NCI-H1436 treated with DMSO at 0.1 percent for 48 hours (cell line): ENCODE measurements around the gene ZDHHC24.
A peak's percentile ranks its signal among the peaks of the same experiment; 100 is the strongest.

ENCODE experiments used
- DNase-seq: peaks from one replicate; lab custom pipeline; 2025; lab: John Stamatoyannopoulos, UW

ZDHHC24 gene

DNA sequence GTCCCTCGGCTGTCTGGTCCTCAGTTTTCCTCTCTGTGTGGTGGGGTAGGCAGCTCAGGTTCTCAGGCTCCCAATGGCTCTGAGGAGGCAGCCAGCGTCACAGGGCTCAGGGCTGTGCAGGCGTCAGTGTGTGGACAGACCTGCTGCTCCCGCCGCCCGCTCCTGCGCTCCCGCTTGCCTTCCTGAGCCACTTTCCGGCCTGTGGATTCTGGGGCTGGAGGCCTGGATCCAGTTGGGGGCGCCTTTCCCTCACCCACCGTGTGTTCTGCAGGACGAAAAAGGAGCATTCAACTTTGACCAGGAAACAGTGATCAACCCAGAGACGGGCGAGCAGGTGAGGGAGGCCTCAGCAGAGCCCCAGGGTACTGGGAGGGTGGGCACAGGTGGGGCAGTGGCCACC lies 50.9 kb downstream of the ZDHHC24 start:
- DNase-seq: no peak

DNA sequence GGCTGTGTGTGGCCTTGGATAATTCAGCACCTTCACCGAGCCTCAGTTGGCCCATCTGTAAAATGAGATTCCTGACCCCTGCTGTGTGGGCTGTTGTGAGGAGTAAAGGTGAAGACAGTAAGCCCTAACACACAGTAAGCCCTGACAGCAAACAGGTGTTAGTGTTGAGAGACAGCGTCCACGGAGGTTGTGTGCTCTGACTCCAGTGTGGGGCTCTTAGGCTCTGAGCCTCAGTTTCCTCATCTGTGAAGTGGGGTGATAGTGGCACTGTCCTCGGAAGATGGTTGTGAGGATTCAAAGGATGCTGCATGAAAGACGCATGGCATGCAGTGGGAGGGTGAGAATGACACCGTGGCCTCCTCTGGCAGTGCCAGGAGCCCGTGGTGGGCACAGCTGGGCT lies 51.4 kb downstream of the ZDHHC24 start:
- DNase-seq: no peak

DNA sequence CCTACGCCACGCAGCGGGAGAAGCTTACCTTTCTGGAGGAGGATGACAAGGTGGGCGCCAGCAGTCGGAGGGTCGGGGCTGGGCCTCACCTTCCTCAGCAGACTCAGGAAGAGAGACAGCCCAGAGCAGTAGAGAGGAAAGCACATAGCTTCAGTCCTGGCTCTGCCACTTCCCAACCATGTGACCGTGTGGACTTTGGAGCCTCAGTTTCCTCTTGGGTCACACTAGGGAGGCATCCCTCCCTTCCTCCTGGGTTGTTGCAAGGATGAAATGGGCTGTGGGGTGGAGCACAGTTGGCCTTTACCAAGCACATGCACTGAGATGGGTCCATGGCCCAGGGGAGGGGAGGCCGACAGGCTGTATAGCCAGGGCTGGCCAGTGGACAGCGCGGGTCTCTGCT lies 52.7 kb downstream of the ZDHHC24 start:
- DNase-seq: no peak

DNA sequence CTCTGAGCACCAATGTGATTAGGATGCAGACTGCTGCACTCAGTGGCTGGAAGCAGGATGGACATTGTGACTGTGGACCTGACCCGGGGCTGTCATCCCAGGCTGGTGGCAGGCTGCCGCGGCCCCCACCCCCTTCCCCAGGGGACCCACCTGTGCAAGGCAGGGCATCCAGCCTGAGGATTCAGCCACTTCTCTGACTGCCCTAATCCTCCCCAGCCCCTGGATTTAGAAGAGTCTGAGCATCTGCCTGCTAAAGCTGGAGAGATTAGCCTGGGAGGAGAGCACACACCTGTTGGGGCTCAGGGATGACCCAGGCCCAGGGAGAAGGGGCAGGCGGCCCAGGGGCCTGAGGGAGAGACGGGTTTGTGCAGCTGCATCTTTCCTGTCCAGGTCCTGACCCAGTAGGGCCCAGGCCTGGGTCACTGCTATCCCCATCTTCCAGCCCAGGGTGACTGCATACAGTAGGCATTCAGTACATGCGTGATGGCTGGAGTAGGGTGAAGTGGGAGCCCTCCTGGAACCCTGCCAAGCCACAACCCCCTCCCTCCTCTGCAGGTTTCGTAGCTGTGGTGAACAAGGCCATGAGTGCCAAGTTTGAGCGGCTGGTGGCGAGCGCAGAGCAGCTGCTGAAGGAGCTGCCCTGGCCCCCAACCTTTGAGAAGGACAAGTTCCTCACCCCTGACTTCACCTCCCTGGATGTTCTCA lies 53.5 kb downstream of the ZDHHC24 start:
- DNase-seq: no peak

DNA sequence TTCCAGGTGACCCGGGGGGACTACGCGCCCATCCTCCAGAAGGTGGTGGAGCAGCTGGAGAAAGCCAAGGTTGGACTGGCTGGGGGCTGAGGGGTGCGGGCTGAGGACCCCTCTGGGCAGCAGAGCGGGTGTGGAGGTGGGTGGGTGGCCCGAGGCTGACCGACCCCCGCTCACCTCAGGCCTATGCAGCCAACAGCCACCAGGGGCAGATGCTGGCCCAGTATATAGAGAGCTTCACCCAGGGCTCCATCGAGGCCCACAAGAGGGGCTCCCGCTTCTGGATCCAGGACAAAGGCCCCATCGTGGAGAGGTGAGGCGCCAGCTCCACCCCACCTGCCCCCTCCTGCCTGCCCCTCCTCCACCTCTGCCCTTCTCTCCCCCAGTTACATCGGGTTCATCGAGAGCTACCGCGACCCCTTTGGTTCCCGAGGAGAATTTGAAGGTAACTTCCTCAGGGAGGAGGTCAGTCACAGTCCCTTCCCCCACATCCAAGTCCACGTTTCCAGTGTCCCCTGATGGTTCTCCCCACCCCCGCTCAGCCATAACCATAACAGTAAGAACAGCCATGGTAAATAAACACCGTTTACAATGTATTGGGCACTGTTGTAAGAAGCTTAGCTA lies 54.4 kb downstream of the ZDHHC24 start:
- DNase-seq: no peak

DNA sequence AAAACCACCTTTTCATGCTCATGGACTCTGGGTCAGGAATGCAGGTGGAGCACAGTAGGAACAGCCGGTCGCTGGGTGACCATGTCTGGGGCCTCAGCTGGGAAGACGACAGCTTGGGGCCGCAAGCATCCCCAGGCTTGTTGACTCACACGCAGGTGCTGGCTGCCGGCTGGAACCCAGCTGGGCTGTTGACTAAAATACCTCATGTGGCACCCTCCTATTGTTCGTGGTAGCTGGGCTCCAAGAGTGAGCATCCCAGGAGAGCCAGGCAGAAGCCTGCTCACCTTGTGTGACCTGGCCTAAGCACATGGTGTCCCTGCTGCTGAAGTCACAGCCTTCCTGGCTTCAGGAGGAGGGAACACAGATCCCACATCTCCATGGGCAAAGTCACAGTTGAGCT lies 56.2 kb downstream of the ZDHHC24 start:
- no peak for DNase-seq

DNA sequence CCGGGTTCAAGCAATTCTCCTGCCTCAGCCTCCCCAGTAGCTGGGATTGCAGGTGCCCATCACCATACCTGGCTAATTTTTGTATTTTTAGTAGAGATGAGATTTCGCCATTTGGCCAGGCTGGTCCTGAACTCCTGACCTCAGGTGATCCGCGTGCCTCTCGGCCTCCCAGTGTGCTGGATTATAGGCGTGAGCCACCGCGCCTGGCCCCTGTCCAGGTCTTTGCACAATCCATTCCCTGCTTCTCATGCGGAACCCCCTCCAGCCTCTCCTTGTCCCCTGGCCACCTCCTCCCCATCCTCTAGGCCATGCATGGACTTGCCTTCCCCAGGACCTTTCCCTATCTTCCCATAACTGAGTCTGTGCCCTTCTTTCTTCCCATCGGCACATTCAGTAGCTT lies 56.9 kb downstream of the ZDHHC24 start:
- DNase-seq: no peak

DNA sequence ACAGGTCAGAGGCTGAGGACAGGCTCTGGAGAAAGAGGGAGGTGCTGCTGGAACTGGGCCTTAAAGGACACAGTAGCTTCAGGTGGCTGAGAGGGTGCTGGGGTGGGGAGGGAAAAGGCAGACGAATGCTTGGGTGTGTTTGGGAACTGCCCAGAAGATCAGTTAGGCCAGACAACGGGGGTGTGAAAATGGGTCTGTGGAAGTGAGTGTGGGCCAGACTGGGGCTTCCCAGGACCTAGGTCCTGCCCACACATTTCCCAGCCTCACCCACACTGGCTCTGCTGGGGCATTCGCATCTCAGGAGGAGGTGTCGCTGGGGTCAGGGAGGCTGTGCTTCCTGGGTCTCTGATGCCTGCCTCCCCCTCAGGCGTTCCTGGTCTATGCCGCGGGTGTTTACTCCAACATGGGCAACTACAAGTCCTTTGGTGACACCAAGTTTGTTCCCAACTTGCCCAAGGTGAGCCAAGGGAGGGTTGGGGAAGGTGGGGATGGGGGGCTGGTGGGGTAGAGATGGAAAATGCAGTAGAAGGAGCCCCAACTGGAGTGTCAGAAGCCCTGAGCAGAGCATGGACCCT lies 61.0 kb downstream of the ZDHHC24 start:
- no peak for DNase-seq

DNA sequence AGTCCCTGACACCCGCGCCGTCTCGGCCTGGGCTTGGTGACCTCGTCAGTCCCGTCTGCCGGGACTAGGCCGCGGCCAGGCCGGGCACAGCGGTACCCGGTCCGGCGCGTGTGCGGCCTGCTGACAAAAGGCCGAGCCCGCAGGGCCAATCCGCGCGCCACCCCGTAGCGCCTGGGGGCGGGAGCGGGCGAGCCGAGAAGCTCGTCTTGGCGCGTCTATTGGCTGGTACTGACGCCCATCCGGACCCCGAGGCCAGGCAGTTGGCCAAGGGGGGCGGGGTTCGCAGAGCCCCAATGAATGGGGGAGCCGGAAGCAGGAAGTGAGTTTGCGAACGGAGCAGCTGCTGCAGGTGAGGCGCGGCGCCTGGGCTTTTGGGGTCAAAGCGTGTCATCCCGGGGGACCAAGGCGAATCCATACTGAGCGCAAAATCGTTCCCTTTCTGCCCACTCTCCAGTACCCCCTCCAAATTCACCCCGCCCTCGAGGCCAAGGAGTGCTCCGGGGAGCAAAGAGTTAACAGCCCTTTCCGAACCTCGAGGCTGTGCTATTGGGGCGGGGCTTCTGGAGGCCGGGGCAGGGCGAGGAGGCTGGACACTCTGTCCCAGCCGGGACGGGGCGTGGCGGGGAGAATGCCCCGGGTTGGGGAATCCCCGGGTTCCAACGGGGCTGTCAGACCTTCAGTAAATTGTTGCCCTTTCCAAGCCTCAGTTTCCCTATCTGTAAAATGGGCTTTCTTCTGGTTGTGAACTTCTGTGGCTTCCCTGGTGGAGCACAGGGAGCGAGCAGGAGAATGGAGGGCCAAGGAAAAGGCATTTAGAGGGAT lies 65.5 kb downstream of the ZDHHC24 start, which contains the start of gene DPP3:
Gene DPP3 (plus strand): TSS at position 318 of the 822 bp plus-strand sequence. CDS start 1,767 bp downstream, outside the sequence.
- DNase-seq: peak; percentile 77

DNA sequence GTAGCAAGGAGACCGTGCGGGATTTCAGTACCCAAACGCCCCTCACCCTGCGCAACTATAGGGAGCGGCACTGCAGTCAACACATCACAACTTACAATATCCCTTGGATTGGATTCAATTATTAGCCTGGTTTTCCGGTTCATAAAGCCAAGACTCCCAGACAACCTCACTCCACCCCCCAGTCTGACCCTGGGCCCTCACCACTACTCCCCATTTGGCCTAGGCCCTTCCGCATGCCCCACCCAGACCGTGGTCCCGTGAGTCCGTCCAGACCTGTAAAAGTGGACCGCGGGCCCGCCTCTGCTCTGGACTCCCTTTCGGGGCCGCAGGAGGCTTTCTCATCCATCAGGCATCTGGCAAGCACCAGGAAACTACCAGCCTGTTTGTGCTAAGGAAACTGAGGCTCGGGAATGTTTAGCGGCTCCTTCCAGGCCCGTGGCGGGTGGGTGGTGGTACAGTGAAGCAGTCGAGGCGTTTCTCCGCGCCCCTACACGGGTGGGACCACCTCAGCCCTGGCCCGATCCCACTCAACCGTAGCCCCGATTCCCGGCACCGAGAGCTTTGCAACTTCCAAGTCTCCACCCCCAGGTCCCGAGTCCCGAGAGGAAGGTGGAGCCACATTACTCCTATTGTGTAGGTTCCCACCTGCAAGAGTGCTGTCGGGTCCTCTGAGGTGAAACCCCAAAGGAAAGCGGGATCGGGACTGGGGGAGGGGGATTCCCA lies 66.3 kb downstream of the ZDHHC24 start:
- no peak for DNase-seq

DNA sequence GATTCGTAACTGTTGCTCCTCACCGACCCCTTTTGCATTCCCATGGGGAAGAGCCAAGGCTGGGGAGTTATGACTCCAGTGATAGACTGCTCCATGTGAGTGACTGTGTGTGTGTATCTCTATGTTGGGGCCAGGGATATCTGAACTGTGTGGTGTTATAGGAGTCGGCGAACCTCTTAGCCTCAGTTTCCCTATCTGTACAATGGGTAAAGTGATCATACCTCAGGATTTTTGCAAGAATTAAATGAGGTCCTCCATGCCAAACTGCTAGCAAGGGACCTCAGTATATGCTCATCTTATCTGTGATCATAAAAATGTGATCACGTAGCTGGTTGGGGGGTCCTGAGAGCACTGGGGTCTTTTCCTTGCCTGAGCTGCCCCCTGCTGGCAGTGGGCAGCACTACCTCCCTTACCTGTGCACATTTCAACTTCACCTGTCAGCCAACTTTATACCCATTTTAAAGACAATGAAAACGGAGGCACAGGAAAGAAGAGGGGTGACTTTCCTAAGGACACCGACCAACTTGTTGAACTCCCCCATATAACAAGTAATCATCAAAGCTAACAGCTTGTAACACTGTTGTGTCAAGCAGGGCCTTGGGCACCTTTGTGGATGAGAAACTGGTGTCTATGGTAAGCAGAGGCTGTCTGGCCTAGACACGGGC lies 67.0 kb downstream of the ZDHHC24 start:
- DNase-seq: no peak

DNA sequence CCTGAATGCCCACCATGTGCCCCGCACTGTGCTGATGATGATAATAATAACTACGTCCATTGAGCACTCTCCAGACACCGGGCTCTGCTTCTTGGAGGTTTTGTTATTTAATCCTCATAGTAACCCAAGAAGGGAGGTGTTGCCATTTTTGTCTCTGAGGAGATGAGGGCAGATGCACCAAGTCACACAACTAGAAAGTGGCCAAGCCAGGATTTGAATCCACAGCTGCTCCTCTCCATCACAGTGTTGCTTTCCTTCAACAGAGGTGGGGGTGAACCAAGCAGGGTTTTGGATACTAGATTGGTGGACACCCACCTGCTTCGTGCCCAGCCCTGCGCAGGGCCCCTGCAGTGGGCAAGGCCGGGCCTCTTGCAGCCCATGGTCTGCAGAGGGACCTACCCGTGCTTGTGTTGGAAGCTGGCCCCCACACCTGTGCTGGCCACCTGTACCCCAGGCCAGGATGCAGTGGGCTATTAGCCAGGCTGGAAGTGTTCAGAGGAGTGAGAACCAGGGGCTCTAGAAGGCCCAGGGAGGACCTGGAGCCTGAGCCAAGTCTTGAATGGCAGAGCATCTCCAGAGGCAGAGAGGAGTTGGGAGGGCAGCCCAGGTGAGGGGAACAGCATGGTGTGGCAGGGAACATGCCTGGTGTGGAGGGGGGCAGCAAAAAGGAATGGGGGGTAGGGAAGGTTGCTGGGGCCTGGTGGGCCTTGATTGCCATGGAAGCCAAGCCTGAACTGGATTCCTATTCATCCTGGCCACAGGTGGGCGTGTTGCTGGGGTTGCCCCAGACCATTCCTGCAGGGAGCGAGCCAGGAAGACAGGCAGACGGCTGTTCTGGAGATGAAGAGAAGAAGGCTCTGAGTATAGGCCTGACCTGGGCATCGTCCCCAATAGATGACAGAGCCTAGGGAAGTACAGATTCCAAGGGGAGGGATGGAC lies 68.3 kb downstream of the ZDHHC24 start:
- no peak for DNase-seq

DNA sequence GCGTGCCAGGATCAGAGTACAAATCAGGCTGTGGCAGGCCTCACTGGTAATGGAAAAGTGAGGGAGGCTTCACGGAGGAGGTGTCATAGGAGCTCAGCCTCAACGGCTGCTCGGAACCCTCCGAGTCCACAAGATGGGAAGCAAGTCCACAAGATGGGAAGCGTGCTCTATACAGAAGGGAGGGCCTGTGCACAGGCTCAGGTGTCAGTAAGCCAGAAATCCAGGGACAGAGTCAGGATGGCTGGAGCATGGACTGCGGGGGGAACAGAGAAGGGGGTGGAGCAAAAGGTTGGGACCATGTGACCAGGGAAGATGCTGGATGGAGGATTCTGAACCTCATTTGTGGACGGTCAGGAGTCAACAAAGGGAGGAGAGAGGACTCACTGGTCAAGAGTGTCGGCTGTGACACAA lies 69.0 kb downstream of the ZDHHC24 start:
- no peak for DNase-seq

DNA sequence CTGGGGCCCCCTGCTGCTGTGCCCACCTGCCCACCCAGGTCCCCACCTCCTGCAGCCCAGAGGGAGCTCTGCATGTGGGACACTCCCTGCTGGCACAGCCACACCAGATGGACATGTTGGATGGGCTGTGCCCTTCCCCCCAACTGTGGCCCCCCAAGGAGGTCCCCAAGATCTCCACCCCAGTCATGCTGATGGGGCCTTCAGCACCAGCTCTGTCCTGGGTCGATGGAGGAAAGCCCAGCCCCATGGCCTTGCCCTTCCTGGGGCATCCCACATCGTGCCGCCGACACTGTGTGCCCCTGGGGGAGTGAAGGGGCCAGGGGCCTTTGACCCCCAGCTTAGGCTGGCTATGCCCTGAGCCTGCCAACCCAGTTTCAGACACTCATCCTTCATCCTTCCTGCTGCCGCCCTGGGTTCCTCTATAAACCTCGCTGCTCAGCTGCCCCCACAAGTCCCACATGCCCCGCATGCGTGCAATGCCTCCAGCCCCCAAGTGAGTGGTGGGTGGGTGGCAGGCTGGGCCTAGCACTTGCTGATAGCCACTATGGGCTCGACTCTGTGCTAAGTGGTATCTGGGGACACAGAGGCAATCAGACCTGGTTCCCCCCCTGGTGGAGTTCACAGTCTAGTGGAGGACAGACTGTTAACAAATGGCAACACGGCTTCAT lies 69.5 kb downstream of the ZDHHC24 start:
- no peak for DNase-seq

DNA sequence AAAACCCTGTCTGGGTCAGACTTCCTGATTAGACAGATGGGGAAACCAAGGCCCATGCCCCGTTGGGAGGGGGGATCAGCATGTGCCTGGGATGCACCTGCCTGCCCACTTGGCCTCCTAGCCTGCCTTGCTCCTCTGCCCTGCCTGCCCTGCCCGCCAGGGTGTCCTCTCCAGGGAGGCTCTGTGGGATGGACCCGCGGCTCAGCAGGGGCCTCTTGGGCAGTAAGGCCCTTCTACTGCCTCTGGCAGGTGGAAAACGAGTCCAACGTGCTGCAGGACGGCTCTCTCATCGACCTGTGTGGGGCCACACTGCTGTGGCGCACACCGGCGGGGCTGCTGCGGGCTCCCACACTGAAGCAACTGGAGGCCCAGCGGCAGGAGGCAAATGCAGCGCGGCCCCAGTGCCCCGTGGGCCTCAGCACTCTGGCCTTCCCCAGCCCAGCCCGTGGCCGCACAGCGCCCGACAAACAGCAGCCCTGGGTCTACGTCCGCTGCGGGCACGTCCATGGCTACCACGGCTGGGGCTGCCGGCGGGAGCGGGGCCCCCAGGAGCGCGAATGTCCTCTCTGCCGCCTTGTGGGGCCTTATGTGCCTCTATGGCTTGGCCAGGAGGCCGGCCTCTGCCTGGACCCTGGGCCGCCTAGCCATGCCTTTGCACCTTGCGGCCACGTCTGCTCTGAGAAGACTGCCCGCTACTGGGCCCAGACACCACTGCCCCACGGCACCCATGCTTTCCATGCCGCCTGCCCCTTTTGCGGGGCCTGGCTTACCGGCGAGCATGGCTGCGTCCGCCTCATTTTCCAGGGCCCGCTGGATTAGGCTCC lies 70.3 kb downstream of the ZDHHC24 start:
- DNase-seq: no peak

DNA sequence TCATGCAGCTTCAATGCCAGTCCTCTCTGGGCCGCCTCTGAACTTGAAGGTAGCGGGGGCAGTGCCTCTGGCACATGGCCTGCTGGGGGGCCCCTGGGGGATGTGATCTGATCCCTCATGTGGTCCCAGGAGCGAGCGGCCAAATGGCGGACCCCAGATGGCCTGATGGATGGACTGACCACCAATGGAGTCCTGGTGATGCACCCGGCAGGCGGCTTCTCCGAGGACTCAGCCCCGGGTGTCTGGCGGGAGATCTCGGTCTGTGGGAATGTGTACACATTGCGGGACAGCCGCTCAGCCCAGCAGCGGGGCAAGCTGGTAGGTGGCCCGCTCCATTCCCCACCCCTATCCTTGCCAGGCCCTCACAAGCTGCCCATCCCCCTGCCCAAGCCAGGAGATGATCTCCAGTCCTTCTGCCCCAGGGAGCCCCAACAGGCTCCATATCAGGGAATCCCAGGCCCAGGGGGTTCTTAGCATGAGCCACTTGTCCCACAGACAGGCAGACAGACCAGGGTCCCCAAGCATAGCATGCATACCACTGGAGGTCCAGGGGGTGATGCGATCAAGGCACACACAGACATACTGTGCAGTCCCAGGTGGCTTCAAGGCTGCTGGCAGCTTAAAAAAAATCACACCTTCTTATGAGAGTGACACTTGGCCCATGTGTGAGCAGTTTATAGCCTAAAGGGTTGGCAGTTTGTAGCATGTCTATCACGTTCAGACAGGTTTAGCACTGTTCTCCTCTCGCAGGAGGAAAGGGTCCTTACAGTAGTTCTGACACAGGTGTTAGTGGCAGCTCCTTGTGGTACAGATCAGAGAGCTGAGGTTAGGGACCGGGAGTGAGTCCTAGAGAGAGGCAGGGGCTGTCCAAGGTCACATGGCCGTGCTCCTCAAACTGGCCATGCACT lies 72.0 kb downstream of the ZDHHC24 start:
- DNase-seq: no peak

DNA sequence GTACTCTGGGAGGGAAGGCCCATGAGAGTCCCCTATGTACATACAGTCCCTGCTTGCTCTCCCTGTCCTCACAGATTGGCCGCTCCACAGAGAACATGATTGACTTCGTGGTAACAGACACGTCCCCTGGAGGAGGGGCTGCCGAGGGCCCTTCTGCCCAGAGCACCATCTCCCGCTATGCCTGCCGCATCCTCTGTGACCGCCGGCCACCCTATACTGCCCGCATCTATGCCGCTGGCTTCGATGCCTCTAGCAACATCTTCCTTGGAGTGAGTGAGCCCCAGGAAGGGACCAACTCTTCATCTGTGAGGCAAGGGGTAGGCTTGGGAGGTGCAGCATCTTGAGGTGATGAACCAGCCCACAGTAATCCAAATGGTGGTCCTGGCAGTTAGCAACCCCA lies 72.7 kb downstream of the ZDHHC24 start:
- DNase-seq: no peak

DNA sequence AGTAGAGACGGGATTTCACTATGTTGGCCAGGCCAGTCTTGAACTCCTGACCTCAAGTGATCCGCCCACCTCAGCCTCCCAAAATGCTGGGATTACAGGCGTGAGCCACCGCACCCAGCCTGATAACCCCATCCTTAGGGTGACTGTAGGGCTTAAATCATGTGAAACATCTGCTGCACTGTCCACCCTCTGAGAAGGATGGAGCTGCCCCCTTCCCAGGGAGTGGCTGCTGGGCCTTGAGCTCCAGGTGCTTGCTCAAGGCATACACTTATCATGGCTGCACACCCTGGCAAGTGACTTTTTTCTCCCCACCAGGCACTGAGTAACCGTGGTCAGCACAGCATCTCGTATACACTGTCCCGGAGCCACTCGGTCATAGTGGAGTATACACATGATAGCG lies 73.8 kb downstream of the ZDHHC24 start:
- no peak for DNase-seq
